GM18520 (cell line): Measurements from ENCODE around the gene IGSF3.

Source experiments
- ATAC-seq: cut with Tn5 transposase; IDR thresholded peaks from one replicate; pipeline ENCODE4 v1.9.1; 2021; ENCODE audit not compliant: unreplicated experiment

The IGSF3 gene

DNA sequence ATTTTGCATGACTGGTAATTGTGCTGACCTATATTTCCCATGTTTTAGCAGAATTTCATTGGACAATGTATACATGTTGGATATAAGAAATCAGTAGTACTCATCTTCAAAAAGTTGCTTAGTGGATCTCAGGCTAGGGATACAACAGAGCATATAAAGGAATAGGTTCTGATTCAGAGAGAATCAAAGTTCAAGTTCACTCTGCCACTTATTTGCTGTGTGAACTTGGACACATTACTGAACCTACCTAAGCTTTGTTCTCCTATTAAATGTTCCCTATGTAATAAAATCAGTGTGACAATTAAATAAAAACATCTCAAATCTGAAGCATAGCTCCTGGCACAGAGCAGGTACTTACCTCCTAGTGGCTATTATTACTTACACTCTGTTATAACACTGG, 106.0 kb downstream of the IGSF3 start:
- no peak for ATAC-seq

DNA sequence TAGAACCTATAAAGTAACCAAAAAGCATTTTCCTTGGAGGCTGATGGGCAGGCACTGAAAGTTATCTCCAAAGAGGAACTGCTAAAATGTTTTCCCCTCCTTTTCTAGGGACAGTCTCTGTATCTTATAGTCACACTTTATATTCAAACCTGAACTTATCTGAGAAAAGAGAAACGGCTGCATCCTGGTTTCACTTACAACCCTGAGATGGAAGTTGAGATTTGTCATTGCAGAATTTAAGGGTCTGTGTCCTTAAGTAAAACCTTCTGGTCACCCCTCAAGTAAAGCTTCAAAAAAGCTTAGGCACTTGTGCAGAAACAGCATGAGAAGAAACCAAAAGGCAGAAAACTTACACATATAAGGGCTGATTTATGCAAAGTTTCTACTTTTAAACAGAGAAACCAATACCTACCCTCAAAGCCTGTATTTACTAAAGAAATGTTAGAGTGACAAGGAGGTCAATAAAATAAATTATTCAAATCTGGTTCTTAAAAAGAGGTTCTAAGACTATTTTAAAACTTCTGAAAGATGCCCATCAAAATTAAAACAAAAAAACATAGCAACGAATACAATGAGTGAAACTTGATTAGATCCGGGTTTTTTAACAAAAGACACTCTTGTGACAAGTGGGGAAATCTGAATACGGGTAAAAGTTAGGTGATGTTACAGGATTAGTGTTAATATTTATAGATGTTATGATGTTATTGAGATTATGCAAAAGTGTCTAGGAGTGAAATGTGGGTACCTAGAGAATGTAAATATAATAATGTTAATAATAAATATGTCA, 106.6 kb downstream of the IGSF3 start:
- ATAC-seq: peak; percentile 24

DNA sequence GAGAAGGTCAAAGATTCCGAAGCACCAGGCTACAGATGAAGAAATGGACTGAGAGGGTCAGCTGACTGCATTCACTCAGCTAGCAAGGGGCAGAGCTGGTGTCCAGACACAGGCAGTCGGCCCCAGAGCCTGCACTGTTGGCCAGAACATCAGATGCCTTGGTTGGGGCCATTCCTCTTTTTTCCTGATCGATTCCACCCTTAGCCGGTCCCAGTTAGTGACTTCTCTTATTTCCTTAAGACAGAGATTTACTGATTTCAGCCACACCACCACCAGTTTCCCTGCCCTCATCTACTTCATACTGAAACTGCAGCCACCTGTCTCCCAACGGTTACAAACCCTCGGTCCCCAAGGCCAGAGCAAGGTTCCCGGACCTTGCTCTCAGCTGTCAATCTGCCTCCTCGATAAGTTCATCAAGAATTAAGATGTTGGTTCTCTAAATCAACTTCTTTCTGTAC, 108.2 kb downstream of the IGSF3 start:
- no peak for ATAC-seq

DNA sequence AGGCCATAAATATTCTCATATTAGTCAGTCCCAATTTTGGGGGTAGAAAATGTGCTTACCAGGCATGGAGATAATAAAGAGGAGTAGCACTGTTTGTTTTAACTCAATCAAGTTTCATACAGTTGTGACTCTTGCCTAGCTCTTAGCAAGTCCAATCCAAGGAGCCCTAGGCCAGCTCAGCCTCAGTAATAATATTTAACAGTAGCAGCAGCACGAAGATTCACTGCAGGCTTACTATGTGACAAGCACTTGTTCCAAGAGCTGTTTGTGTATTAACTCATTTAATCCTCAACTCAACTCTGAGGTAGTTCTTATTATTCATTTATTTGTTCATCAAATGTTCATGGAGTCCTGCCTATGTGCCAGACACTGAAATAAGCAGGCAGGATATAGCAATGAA, 109.0 kb downstream of the IGSF3 start:
- no peak for ATAC-seq

DNA sequence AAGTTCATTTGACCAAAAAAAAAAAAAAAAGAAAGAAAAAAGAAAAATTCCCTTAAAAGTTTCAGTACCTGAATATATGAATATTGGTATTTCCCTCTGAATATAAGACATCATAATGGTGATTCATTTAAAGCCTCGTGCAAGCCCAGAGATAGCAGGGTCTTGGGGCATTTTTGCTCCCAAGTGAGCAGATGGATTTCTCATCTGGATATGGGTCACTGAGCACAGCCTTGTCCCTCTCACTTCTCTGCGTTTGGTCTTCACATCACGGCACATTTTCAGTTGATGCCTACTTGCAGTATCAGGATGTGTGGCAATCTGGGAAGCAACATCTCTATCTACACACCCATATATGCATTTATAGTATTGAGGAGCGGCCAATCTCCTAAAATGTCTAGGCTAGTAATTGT, 109.4 kb downstream of the IGSF3 start:
- peak; percentile 23 for ATAC-seq

DNA sequence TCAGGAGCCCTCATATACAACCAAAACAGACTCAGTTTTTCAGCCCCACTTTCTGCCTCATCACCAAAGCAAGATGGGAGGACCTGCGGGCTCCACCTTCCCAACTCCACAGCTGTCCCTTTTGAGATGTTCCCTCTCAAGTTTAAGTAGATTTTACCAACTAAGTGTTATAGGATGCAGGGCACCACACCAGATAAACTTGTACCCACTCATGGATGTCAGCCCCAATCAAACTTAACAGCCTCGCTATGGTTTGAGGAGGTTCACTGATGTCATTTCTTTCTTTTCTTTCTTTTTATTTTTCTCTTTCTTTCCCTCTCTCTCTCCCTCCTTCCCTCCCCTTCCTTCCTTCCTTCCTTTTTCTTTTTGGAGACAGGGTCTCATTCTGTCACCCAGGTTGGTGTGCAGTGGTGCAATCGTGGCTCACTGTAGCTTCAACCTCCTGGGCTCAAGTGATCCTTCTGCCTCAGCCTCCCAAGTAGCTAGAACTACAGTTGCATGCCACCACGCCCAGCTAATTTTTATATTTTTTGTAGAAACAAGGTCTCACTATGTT, 110.1 kb downstream of the IGSF3 start:
- no peak for ATAC-seq

DNA sequence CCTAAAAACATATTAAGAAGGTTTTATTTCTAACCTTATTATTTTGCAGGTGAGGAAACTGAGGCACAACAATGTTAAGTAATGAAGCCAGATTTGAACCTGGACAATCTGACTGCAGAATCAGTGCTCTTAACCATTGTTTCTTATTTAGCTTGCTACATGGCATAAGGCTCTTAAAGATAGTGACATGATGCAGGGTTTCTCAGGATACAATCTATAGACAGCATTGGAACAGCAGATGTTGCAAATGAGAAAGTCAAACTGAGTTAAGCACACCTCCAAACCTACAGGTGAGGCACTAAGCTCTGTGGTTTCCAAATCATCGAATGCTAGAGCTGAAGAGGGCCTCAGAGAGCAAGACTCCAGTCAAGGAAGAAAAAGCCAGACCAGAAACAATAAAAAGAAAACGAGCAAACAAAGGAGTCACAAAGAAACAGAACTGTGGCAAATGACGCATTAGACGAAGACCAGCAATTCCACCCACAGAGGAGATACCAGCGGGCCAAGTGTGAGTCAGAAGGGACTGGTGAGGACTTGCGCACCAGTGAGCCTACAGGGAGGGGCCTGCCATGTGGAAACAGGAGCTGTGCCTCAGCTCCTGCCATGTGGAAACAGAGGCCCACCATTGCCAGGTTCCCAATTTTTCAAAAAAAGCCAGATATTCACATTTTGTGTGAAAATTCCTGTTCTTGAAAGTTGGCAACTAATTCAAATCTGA, 111.1 kb downstream of the IGSF3 start:
- ATAC-seq: peak; percentile 41

DNA sequence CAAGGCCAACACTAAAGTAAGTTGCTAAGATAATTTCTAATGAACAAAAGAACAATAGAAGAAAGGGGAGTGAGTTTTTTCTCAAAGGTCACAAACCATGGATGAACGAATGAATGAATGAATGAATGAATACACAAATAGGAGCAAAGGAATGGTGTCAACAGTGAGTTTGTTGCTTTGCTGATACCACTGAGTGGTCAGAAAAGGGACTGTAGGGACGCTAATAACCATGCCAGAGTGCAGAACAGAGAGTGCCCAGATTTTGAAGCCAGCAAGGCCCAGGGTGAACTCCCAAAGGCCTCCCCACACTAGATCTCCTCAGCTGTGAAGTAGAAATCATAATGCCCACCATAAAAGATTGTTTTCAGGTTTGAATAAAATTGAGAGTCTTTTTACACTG, 112.6 kb downstream of the IGSF3 start:
- no peak for ATAC-seq

DNA sequence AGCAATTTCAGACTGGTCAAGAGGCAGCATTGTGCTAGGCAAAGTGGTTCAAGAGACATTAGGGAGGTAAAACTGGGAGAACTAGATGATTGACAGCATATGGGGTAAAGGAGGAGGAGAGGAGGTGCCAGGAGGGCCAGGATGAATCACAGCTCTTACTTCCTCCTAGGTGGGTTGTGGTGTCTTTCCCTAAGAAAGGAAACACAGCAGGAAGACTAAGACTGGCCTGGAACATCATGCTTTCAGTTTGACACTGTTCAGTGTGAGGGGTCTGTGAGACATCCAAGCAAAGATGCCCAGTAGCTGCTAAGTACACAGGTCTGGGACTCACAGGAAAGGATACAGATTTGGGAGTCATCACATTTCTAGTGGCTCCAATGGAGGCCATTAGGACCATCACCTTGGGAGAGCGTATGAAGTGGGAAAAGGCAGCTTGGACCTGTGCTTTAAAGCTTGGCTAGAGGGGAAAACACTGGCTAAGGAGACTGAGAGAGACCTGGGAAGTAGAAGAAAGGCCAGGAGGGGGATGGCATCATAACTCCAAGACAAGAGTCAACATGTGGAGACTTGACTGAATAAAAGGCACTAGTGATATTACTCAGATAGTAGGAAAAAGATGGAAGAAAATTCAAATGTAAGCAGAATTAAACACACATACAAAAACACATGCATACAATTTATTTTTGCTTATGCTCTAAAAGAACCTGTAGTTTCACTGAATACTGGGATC, 114.0 kb downstream of the IGSF3 start:
- no peak for ATAC-seq

DNA sequence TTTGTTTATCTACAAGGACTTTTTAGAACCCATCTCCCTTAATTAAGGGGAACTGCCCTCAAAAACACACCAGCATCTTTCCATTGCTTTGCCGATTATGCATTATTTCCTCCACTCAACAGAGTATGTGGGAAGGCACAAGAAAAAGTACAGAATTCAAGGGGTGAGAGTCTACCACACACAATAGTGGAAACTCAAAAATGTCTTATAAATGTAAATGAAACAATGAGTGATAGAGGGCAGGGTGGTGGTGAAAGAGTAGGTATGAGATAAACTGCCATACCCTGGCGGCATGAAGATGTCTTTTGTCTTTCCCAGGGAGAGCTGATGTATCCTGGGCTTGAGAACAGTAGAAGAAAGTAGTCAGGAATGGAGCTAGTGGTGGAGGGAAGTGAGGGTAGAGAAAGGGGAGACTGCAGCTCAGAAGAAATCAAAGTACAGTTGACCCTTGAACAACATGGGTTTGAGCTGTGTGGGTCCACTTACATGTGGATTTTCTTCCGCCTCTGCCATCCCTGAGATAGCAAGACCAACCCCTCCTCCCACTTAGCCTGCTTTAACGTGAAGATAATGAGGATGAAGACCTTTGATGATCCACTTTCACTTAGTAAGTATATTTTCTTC, 121.1 kb downstream of the IGSF3 start:
- ATAC-seq: no peak

DNA sequence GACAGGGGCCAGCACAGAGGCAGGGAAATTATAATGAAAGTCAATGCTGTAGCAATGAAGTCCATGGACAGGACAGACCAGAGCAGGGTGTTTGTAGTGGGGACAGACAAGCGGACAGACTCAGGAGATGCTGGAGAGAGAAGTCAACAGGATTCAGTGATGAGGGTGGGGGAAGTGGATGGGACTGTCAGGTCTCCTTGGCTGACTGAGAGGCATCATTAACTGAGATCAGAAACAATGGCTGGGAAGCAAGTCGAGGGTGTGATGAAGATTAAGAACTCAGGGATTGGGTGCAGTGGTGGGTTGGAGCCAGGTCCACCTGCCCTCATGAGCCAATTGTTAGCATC, 122.2 kb downstream of the IGSF3 start:
- no peak for ATAC-seq

DNA sequence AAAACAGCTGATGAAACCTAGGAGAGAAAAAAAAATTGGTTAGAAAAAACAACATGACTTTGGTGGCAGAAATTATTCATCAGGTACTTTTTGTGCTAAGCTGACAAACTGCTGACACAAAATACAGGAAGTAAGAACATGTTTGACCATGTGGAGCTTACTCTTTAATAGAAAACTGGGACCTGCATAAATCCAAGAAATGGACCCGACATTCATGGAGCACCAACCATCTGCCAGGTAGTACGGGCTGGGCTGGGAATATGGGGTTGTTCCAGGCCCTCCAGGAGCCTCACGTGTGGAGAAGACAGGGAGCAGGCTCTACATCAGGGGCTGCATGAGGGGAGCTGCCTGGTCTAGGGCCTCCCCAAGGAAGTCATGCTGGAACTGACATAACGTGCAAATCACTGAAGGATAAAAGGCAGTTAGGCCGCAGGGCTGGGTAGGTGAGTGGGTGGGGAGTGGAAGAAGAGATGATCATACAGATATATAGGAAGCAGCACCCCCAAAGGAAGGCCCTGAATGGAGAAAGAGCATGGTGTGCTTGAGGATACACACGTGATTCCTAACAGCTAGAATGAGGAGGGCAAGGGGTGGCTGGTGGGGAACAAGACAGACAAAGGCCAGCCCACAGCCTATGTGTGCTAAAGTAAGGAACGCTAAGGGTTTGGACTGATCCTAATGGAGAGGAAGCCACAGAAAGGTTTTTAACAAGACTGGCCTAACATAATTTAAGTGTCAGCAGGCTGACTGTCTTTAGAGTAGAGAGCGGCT, 122.8 kb downstream of the IGSF3 start:
- no peak for ATAC-seq

DNA sequence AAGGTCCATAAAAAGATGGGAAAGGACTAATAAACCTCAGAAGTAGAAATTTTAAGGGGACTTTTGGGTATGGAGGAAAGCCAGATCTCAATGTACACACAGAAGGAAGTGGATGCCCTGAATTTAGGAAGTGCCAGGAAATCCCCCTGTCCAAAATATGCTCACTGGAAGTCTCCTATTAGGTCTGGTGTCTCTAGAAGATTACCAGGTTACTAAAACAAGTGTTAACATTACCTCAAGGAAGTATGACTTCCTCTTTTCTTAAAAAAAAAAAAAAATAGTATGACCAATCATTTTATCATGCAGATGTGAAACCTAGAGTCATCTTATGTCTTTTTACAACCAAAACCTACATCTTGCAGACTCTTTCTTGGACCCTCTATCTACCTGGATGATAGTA, 127.4 kb downstream of the IGSF3 start:
- ATAC-seq: peak; percentile 37

DNA sequence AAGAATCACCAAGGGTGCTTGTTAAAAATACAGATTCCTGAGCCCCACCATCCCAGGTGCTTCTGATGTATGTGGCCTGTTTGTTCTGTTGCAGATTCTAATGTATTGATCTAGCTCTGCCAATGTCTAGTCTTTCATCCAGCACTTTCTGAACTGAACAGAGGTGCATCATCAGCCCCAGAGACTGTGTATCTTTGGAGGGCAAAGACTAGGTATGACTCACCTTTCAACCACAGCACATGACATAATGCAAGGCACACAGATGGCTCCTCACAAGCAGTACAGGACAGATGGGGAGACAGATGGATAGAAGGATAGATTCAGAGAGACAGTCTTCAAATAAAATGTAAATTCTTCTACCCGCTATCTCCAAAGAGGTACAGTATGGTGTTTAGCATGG, 129.0 kb downstream of the IGSF3 start:
- peak; percentile 81 for ATAC-seq

DNA sequence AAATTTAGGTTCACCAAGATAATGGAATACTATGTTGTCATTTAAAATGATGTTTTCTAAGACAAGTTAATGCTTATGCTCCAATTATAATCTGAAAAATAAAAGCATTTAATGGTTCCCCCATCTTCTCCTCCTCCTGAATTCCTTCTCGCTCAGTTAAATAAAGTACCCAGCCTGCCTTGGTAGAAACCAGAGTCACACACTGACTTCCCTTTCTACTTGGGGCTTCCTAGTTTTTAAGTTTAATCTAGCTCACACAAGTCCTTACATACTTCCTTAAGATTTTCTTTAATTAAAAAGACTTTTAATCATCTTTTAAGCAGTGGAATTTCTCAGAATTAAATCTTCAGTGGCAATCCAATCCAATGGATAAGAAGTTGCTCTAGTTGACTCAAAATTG, 129.6 kb downstream of the IGSF3 start:
- ATAC-seq: no peak

DNA sequence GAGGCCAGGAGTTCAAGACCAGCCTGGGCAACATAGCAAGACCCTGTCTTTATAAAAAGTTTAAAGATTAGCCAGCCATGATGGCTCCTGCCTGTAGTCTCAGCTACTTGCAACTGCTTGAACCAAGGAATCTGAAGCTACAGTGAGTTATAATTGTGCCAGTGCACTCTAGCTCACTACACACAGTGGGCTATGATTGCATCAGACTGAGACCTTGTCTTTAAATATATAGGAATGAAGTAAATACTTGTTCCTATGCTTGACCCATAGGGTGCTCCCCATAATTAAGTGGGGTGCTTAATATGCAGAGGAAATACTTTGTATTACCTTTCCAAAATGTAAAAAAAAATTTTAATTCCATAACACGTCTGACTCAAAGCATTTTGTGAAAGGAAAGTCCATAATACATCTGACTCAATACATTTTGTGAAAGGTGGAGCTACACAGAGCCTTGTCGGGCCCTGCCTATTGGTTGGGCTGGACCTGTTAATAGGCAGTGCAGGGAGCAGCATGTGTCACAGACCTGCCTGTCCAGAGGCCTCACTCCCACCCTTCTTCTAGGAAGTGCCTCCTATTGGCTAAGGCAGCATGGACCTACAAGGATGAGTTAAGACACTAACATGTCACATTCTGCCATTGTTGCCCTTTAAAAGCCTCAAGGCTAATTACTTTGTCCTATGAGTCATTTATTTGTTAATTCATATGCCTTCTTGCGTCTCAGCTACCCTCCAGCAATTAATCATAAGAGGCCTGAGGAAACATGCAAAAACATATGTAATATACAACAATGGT, 130.3 kb downstream of the IGSF3 start:
- ATAC-seq: no peak

DNA sequence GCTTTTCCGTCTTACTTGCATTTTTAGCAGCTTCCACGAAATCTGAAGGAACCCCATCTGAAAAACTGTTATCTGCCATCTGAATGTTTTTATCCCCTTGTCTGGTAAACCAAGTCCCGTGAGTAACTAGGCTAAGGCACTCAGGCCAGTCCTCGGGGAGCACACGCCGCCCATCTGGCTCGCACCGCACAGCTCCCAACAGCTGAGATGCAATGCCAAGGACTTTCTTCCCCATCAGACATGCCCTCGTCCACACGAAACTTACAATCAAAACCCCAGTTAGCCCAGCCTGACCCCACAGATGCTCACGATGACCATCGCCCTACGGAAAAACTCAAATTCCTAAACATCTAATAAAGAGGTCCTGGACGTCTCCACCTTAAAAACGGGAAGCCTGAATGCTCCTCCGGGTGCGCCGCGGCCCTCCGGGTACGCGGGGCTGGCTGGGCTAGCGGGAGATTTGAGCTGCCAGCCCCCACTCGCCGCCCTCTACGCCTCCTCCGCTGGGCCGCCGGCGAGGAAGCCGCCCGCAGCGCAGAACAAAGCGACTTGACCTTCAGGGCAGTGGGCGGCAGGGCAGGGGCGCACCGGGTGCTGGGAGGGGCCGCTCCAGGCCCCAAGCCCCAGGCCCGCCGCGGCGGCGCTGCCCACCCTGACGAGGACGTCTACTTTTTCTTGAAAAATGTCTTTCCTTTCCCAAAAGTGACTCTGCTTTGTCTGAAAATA, 133.4 kb downstream of the IGSF3 start:
- ATAC-seq: no peak

DNA sequence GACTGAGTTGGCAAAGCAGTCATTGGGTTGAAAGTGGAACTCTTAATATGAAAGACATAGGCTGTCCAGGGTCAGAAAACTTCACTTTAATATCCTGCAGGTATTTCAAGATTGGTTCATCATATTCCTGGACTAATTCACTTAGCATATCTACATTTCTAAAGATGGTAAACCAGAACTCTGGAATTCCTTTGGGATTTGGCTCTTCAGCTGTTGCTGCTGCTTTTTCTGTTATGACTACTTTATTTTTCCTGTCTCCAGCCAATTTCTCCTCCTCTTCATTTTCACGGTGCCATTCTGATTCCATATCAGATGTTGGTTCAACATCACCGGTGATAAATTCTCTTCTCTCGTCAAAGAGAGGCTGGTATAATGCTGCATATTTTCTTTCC, 134.1 kb downstream of the IGSF3 start:
- no peak for ATAC-seq
